Dermis microvascular lymphatic vessel endothelial cell (primary cell): Measurements from ENCODE around the gene NAB1. TPM values are rescaled to one million over a fixed set of nuclear protein-coding genes. Genes with fewer than 3 reads are reported as not detected.

Experiments
- total RNA-seq: library from RNA; depleted of rRNA; stranded (reverse); fragments of >200 nt; gene quantifications from 2 replicates; pipeline ENCODE4 v1.2.1, GENCODE V29; 2014

NAB1 gene
- total RNA-seq, 1 donor from 2014 or later = 24.1 TPM

Other genes with a start within 250 kb of the NAB1 start
- gene MFSD6, start 240.7 kb upstream of the NAB1 start, total RNA-seq = 6.3 and 6.7 TPM in 2 replicates
- 2.1 and 2.4 TPM in 2 replicates for gene NEMP2, start 114.4 kb upstream of the NAB1 start, total RNA-seq
- 117 and 142 TPM in 2 replicates for gene GLS, start 231.7 kb downstream of the NAB1 start, total RNA-seq